ENCODE data around the gene ASCL1.

The ASCL1 gene

DNA sequence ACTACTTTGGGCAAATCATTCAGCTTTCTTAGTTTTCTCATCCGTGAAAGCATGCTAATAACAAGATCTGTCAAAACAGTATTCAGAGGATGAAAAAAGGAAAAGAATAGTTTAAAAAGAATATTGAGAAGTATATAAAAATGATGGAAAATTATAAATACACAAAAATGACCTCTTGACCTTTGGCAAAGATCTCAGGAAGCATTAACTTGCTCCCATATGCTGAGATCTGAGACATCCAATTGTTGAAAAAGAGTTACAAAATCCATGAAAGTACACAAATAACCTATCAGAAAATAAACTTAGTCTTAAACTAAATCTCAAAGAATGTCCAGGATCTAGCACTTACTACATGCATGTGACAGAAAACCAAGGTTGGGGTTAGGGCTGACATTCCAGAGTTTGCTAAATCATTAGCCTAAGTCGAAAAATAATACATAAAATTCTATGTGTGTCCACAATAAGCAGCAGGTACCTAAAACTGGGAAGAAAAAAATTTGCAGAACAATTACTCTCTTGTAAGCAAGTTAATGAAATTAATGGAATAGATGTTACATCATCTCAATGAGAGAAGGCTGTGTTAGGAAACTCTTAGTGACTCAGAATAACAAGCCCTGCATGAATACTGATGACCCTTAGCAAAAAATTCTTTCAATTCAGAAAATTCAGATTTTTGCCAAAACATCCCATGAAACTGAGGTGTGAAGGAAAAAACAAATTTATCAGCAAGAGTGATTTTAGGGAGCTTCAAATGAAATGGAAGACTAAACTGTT, 43.8 kb upstream of the ASCL1 start:
- TF ChIP-seq, protein P1, sequence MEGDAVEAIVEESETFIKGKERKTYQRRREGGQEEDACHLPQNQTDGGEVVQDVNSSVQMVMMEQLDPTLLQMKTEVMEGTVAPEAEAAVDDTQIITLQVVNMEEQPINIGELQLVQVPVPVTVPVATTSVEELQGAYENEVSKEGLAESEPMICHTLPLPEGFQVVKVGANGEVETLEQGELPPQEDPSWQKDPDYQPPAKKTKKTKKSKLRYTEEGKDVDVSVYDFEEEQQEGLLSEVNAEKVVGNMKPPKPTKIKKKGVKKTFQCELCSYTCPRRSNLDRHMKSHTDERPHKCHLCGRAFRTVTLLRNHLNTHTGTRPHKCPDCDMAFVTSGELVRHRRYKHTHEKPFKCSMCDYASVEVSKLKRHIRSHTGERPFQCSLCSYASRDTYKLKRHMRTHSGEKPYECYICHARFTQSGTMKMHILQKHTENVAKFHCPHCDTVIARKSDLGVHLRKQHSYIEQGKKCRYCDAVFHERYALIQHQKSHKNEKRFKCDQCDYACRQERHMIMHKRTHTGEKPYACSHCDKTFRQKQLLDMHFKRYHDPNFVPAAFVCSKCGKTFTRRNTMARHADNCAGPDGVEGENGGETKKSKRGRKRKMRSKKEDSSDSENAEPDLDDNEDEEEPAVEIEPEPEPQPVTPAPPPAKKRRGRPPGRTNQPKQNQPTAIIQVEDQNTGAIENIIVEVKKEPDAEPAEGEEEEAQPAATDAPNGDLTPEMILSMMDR (IDR thresholded peaks at IDR 0.05; ENCODE audit: control insufficient read depth, insufficient read depth, low read depth, low read length, missing control alignments), result no peak
- DNase-seq (ENCODE audit: low read depth), result no peak
- no peak overlapping the region for H3K4me3 ChIP-seq (ENCODE audit: control insufficient read depth, low read depth, low read length)

DNA sequence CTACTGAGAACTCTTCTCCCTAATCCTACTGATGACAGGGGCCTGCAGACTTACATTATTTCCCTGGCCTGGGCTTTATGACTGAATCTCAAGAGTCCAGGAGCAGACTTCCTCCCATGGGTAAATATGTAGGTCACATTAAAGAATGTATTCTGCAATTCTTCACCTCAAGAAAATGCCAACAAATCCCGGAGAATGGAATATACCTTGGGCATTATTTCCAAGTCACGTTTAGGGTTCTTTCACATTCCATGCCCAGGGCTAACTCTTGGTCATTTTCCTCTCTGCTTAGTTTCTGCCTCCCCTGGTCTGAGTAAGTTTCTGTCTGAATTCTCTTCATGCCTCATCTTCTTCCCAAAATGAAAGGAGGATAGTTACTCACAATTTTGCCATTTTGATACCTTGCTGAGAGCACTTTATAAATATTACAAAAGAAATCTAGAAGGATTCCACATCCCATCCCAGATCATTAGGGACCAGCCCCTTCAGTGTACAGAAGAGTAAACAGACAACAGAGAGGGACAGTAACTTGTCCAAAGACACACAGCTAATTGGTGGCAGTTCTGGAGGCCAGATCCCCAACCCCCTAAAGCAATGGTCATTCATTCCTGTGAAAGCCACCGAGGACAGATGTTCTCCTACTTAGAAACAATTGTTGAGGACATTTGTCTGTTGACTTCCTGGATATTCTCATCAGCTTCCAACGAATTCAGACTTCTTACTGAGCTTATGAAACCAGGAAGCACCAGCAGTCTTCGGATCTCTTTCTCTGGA, 41.0 kb upstream of the ASCL1 start:
- no peak for DNase-seq (ENCODE audit: low read depth)
- TF ChIP-seq, protein P1 (IDR thresholded peaks at IDR 0.05; ENCODE audit: control insufficient read depth, insufficient read depth, low read depth, low read length, missing control alignments), result no peak
- no peak overlapping the region for H3K4me3 ChIP-seq (ENCODE audit: control insufficient read depth, low read depth, low read length)

DNA sequence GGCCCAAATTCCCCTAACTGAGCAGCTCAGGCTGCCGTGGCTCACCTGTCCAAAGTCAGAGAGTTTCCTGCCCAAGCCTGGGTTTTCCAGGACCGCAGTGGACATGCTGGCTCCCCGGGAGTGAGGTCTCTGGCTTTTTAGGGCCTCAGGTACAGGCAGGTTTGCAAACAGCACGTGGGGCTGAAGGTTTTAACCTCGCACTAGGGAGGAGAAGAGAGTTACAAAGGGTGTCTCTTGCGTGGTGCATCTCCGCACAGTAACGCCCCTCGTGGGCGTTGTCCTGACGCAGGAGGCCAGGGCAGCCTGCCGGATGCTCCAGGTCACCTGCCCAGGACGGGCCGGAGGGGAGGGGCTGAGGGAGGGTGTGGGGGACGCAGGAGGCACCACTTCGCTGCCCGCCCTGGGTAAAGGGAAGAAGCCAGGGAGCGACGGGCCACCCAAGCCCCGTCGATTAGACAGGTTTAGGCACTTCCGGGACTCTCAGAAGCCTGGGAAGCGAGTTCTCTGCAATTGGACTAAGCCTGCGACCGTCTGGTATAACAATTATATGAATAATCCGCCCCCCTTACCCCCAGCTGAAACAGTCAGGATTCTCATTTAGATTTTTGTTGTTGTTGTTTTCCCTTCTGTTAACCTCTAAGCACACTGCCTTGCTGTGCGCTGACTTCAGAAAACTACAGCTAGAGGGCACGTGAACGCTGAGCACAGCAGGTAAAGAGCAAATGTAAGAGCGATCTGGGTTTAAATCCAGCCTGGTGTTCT, 40.3 kb upstream of the ASCL1 start, which contains the start of gene PAH:
Gene PAH, minus strand, starts transcription at position 219 of the 762 bp plus-strand sequence. Its CDS starts 114 bp downstream, at position 105.
- TF ChIP-seq, protein P1 (IDR thresholded peaks at IDR 0.05; ENCODE audit: control insufficient read depth, insufficient read depth, low read depth, low read length, missing control alignments), result no peak
- no peak for DNase-seq (ENCODE audit: low read depth)
- no peak within 1 kb of the TSS for H3K4me3 ChIP-seq (ENCODE audit: control insufficient read depth, low read depth, low read length)

DNA sequence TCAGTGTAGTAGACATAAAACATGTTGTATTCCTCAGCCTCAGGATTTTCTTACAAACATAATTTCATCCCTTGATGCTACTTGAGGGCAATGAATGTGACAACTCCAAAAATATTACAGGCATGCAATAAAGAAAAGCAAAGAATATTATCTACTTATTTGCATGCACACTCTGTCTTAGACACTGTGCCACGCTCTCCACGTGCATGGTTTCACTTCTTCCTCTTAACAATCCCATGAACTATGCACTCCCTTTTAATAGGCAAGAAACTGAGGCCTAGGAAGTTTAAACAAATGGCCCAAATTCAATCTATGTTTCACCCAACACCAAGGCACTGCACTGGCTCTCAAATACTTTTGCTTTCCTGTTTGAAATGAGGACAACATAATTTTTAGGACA, 38.6 kb upstream of the ASCL1 start:
- TF ChIP-seq, protein P1 (IDR thresholded peaks at IDR 0.05; ENCODE audit: control insufficient read depth, insufficient read depth, low read depth, low read length, missing control alignments), result no peak
- no peak overlapping the region for H3K4me3 ChIP-seq (ENCODE audit: control insufficient read depth, low read depth, low read length)
- DNase-seq (ENCODE audit: low read depth), result no peak

DNA sequence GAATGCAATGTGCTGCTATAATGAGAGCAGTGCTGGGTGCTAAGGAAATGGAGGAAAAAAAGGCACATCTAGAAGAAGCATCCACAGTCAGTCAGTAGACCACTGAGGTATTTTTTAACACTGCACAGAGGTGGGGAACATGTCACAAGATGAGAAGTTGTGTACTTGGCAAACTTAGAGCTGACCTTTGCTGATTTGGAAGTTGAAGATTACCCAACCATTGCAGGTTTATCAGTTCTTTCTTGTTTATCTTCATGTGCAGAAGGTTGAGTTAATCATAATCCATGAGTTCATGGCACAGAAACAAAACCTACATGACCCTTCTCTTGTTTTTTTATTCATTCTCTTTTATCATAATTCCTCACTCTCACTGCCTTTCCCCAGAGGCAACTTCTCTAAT, 37.2 kb upstream of the ASCL1 start:
- TF ChIP-seq, protein P1 (IDR thresholded peaks at IDR 0.05; ENCODE audit: control insufficient read depth, insufficient read depth, low read depth, low read length, missing control alignments), result no peak
- no peak overlapping the region for H3K4me3 ChIP-seq (ENCODE audit: control insufficient read depth, low read depth, low read length)
- DNase-seq (ENCODE audit: low read depth), result no peak

DNA sequence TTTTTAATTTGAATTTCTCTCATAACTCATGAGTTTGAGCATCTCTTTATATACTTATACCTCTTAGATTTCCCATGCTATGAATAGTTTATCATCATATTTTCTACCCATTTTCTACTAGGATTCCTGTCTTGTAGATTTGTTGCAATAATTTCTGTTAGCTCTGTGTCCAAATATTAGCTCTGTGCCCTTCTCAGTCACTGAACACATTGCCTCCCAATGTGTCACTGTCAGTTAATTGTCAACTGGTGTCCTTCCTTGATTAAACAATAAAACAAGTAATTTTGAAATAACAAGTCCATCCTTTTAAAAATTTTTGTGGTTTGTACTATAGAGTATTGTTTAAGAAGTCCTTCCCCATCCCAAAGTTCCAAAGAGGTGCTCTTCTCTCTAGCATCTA, 36.2 kb upstream of the ASCL1 start:
- no peak for DNase-seq (ENCODE audit: low read depth)
- no peak overlapping the region for H3K4me3 ChIP-seq (ENCODE audit: control insufficient read depth, low read depth, low read length)
- TF ChIP-seq, protein P1 (IDR thresholded peaks at IDR 0.05; ENCODE audit: control insufficient read depth, insufficient read depth, low read depth, low read length, missing control alignments), result no peak
